Measurements from ENCODE around the gene GFRA1. TPM values are rescaled to one million over a fixed set of nuclear protein-coding genes. Genes with fewer than 3 reads are reported as not detected.

Gene GFRA1
- total and polyA plus RNA-seq, 2 donors (not counting 3 experiments of a cell fraction or from before 2014, with no cell fraction given): 0.22 to 0.88 TPM

DNA sequence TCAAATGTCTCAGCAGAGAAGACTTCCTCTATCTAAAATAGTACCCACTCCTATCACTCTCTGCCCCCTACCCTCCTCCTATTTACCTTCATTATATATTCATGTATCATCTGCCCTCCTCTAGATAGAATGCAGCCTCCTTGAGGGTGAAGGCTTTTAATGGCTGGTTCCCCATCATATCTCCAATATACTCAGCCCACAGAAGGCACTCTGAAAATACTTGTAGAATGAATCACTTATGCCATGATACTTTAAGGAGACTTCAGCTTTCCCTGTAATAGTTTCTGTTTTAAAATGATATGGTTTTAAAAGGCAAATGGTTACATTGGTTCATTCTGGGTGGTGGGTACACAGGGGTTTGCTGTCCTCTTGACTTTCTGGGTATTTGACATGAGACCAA is 25.3 kb downstream of the GFRA1 start:
- TF ChIP-seq, protein P1, sequence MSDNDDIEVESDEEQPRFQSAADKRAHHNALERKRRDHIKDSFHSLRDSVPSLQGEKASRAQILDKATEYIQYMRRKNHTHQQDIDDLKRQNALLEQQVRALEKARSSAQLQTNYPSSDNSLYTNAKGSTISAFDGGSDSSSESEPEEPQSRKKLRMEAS (IDR thresholded peaks at IDR 0.05; ENCODE audit: insufficient read depth, insufficient read length): no peak
- TF ChIP-seq GATA2 (IDR thresholded peaks at IDR 0.05; ENCODE audit: insufficient read depth, insufficient read length, low read depth, low read length): no peak
- TF ChIP-seq, protein P2, sequence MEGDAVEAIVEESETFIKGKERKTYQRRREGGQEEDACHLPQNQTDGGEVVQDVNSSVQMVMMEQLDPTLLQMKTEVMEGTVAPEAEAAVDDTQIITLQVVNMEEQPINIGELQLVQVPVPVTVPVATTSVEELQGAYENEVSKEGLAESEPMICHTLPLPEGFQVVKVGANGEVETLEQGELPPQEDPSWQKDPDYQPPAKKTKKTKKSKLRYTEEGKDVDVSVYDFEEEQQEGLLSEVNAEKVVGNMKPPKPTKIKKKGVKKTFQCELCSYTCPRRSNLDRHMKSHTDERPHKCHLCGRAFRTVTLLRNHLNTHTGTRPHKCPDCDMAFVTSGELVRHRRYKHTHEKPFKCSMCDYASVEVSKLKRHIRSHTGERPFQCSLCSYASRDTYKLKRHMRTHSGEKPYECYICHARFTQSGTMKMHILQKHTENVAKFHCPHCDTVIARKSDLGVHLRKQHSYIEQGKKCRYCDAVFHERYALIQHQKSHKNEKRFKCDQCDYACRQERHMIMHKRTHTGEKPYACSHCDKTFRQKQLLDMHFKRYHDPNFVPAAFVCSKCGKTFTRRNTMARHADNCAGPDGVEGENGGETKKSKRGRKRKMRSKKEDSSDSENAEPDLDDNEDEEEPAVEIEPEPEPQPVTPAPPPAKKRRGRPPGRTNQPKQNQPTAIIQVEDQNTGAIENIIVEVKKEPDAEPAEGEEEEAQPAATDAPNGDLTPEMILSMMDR (IDR thresholded peaks at IDR 0.05; ENCODE audit: extremely low read depth in 1 of 2, insufficient read depth in 1 of 2, low read depth in 1 of 2, low read length in 2 of 2): no peak
- TF ChIP-seq MYC (IDR thresholded peaks at IDR 0.05; ENCODE audit: low read depth, low read length): no peak
- TF ChIP-seq FOS (IDR thresholded peaks at IDR 0.05; ENCODE audit: borderline replicate concordance, insufficient read depth, low read length): no peak
- TF ChIP-seq EZH2 (IDR thresholded peaks at IDR 0.05; ENCODE audit: borderline replicate concordance, low read depth, low read length, severe bottlenecking): no peak
- no peak for TF ChIP-seq POLR2AphosphoS5 (IDR thresholded peaks at IDR 0.05; ENCODE audit: insufficient read depth, low read depth, low read length)
- no peak for TF ChIP-seq JUN (IDR thresholded peaks at IDR 0.05; ENCODE audit: borderline replicate concordance, insufficient read depth, insufficient read length, low read depth)
- TF ChIP-seq POLR2A (IDR thresholded peaks at IDR 0.05; ENCODE audit: low read depth, low read length): no peak
- H3K9me3 ChIP-seq (replicated peaks; ENCODE audit: control insufficient read depth, insufficient read depth, low read length): no peaks in the 10 kb centered on the region
- H3K4me1 ChIP-seq (ENCODE audit: control insufficient read depth, extremely low read depth, insufficient read depth, low read length): no peaks in the 10 kb centered on the region
- FAIRE-seq (no peak), DNase-seq (ENCODE audit: low read depth, low spot score) (no peak)
- ChIA-PET CTCF (no interaction called here), POLR2A (no interaction called here)
- H2AFZ ChIP-seq (ENCODE audit: low read depth, low read length): no peak overlapping the region
- H3K36me3 ChIP-seq (ENCODE audit: control insufficient read depth in 2 of 2, extremely low read depth in 1 of 2, insufficient read depth in 2 of 2, low read length in 2 of 2): no peaks in the 10 kb centered on the region
- no peaks in the 10 kb centered on the region for H4K20me1 ChIP-seq (replicated peaks; ENCODE audit: control insufficient read depth, extremely low read depth, insufficient read depth, low read length)
- H3K27ac ChIP-seq (ENCODE audit: insufficient read depth, low read depth, low read length): no peak overlapping the region
- H3K4me3 ChIP-seq (replicated peaks in 1 of 3; ENCODE audit: insufficient read depth in 1 of 3, low read depth in 1 of 3, low read length in 3 of 3): no peak overlapping the region
- no peaks in the 10 kb centered on the region for H3K27me3 ChIP-seq (ENCODE audit: control insufficient read depth in 2 of 2, insufficient read depth in 2 of 2, low read length in 2 of 2)
- H3K79me2 ChIP-seq (ENCODE audit: control insufficient read depth, insufficient read depth, low read length): no peaks in the 10 kb centered on the region
- no TSS peak for BruUV-seq (replicated peaks)
- intact Hi-C loops (cut with micrococcal nuclease): no loop called here
- dilution Hi-C loops (cut with MboI; ENCODE audit: extremely low pct_ligation_motif_present, low sequenced_read_pairs): no loop called here
- H3K9ac ChIP-seq (replicated peaks; ENCODE audit: extremely low read depth, insufficient read depth, low read length): no peak overlapping the region
- H3K4me2 ChIP-seq (ENCODE audit: insufficient read depth, low read length): no peak overlapping the region
- no peaks in the 10 kb centered on the region for H3K9me1 ChIP-seq (replicated peaks; ENCODE audit: control insufficient read depth, extremely low read depth, insufficient read depth, low read length)
